ENCODE results near the gene SUMF1.
A peak's percentile ranks its signal among the peaks of the same experiment; 100 is the strongest.
"Not testable (repeated sequence)": the region's sequence is repeated elsewhere in the genome, so short reads cannot be mapped to it uniquely, and the experiment has no call there.

Gene SUMF1

GRCh38 chr3:4332574-4332973 is 134.5 kb downstream of the SUMF1 start:
- DNase-seq: no peak

- DNase-seq: no peak
Measured at GRCh38 chr3:4332111-4332510, 135.0 kb downstream of the SUMF1 start.

- DNase-seq: not testable (repeated sequence)
Measured at GRCh38 chr3:4329806-4330205, 137.3 kb downstream of the SUMF1 start.

GRCh38 chr3:4326868-4327267 is 140.2 kb downstream of the SUMF1 start:
- no peak for DNase-seq

GRCh38 chr3:4323246-4324027 is 143.6 kb downstream of the SUMF1 start:
- no peak for DNase-seq

GRCh38 chr3:4322635-4323034 is 144.4 kb downstream of the SUMF1 start:
- DNase-seq: peak; percentile 33

GRCh38 chr3:4321732-4322131 is 145.3 kb downstream of the SUMF1 start:
- DNase-seq: no peak

GRCh38 chr3:4320096-4320911 is 146.8 kb downstream of the SUMF1 start:
- DNase-seq: no peak

- no peak for DNase-seq
Measured at GRCh38 chr3:4314688-4315087, 152.4 kb downstream of the SUMF1 start.

GRCh38 chr3:4313606-4314293 is 153.3 kb downstream of the SUMF1 start:
- no peak for DNase-seq

- no peak for DNase-seq
Measured at GRCh38 chr3:4311496-4311895, 155.6 kb downstream of the SUMF1 start.
